ENCODE data around the gene CYP46A1. TPM values are rescaled to one million over a fixed set of nuclear protein-coding genes. Genes with fewer than 3 reads are reported as not detected.

CYP46A1 gene
- total and polyA plus RNA-seq, 3 donors from 2014 or later, result 2.5 to 4.6 (median 4.2) TPM

- H3K36me3 ChIP-seq (ENCODE audit: low read depth, missing control alignments), result no peaks in the 10 kb centered on the region
- peaks cover 20% of the 10 kb centered on the region for H3K4me1 ChIP-seq
- intact Hi-C loops (cut with DNase I; ENCODE audit: low total_unique reads), result no loop called here
- H3K27me3 ChIP-seq, result no peaks in the 10 kb centered on the region
- no peak for DNase-seq
- WGBS, 2 donors, result 90 to 95% methylated on average over 7 of the region's 7 CpGs
- peak overlapping the region in 1 of 2 donors; percentile 18 for H3K27ac ChIP-seq
- no peaks in the 10 kb centered on the region for H3K9me3 ChIP-seq
- TF ChIP-seq POLR2A (IDR thresholded peaks at IDR 0.05) (no peak), CTCF (IDR thresholded peaks at IDR 0.05) (no peak)
- H3K4me3 ChIP-seq, result no peak overlapping the region
Observed at GRCh38 chr14:99747167-99747566, 63.1 kb downstream of the CYP46A1 start.

DNA sequence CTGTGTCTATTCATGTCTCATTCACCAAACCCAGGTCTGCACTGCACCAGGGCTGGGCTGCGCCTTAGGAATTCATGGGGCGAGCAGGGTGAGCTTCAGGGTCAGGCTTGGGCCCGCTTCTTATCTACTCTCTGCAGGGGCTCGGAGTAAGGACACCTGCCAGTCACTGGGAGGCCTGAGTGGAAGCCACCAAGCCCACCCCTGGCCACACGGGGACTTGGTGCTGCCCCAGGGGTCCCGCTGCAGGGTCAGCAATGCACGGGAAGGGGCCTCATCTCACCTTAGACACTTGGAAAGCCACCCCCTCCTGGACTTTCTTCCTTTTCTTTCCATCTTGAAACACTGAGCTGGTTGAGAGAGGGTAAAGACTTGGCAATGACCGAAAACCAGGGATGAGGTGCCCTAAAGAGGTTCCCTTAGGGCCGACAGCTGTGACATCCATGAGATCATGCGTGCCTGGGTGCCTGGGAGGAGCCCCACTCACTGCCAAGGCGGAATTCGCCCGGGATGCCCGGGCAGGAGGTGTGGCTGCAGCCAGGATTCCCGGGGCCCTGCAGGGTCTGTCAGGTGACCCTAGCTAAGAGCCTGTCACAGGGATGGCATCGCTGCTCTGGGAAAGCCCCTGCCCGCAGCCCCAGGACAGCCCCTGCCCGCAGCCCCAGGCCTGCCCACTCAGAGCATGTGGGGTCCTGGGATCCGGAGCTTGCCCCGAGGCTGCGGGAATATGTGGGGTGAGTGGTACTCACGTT lies 63.7 kb downstream of the CYP46A1 start:
- no peak for DNase-seq
- Histone ChIP-seq H3K9me3 (no peaks in the 10 kb centered on the region), H3K36me3 (ENCODE audit: low read depth, missing control alignments) (no peaks in the 10 kb centered on the region), H3K4me1 (peaks cover 20% of the 10 kb centered on the region), H3K27ac (no peak overlapping the region), H3K27me3 (no peaks in the 10 kb centered on the region), H3K4me3 (no peak overlapping the region)
- 87 to 89% methylated on average over 13 to 22 of the region's 22 CpGs for WGBS, 2 donors
- TF ChIP-seq POLR2A (IDR thresholded peaks at IDR 0.05), result no peak
- TF ChIP-seq CTCF (IDR thresholded peaks at IDR 0.05), result no peak
- intact Hi-C loops (cut with DNase I; ENCODE audit: low total_unique reads), result no loop called here

- DNase-seq, result no peak
- H3K36me3 ChIP-seq (ENCODE audit: low read depth, missing control alignments), result no peaks in the 10 kb centered on the region
- H3K27me3 ChIP-seq, result no peaks in the 10 kb centered on the region
- 80 to 82% methylated on average over 9 of the region's 9 CpGs for WGBS, 2 donors
- no peak overlapping the region for H3K4me3 ChIP-seq
- no peaks in the 10 kb centered on the region for H3K9me3 ChIP-seq
- TF ChIP-seq CTCF (IDR thresholded peaks at IDR 0.05) (no peak), POLR2A (IDR thresholded peaks at IDR 0.05) (no peak)
- intact Hi-C loops (cut with DNase I; ENCODE audit: low total_unique reads), result no loop called here
- H3K4me1 ChIP-seq, result peaks cover 20% of the 10 kb centered on the region
- H3K27ac ChIP-seq, result no peak overlapping the region
Observed at GRCh38 chr14:99748529-99748928, 64.4 kb downstream of the CYP46A1 start.

DNA sequence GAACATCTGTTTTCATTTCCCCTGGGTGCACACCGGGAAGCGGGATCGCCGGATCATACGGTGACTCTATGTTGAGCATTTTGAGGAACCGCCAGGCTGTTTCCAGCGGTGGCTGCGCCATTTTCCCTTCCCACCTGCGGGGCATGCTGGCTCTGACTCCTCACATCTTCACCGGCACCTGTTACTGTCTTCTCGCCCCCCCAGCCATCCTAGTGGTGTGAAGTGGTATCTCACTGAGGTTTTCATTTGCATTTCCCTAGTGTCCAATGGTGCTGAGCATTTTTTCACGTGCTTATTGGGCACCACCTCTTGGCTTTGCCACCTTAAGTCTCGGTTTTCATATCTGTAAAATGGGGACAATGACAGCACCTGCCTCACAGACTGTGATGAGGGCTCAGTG lies 65.0 kb downstream of the CYP46A1 start:
- Histone ChIP-seq H3K36me3 (ENCODE audit: low read depth, missing control alignments) (no peaks in the 10 kb centered on the region), H3K4me1 (peaks cover 20% of the 10 kb centered on the region), H3K4me3 (no peak overlapping the region), H3K27ac (no peak overlapping the region), H3K9me3 (no peaks in the 10 kb centered on the region), H3K27me3 (no peaks in the 10 kb centered on the region)
- TF ChIP-seq POLR2A (IDR thresholded peaks at IDR 0.05), result no peak
- peak in 1 of 3 experiments; percentile 35 for TF ChIP-seq CTCF (IDR thresholded peaks at IDR 0.05)
- no peak for DNase-seq
- 84 to 87% methylated on average over 13 of the region's 13 CpGs for WGBS, 2 donors
- intact Hi-C loops (cut with DNase I; ENCODE audit: low total_unique reads), result no loop called here
